ENCODE results near the gene ALOX15B.

ALOX15B gene

GRCh38 chr17:8015957-8016631 lies 22.8 kb upstream of the ALOX15B start:
- H3K36me3 Mint-ChIP-seq (ENCODE audit: low read depth) = no peaks in the 10 kb centered on the region
- peak overlapping the region; percentile 69 to 77 (median 70) for H3K4me3 Mint-ChIP-seq
- no peaks in the 10 kb centered on the region for H3K9me3 Mint-ChIP-seq
- TF ChIP-seq, protein P1, sequence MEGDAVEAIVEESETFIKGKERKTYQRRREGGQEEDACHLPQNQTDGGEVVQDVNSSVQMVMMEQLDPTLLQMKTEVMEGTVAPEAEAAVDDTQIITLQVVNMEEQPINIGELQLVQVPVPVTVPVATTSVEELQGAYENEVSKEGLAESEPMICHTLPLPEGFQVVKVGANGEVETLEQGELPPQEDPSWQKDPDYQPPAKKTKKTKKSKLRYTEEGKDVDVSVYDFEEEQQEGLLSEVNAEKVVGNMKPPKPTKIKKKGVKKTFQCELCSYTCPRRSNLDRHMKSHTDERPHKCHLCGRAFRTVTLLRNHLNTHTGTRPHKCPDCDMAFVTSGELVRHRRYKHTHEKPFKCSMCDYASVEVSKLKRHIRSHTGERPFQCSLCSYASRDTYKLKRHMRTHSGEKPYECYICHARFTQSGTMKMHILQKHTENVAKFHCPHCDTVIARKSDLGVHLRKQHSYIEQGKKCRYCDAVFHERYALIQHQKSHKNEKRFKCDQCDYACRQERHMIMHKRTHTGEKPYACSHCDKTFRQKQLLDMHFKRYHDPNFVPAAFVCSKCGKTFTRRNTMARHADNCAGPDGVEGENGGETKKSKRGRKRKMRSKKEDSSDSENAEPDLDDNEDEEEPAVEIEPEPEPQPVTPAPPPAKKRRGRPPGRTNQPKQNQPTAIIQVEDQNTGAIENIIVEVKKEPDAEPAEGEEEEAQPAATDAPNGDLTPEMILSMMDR (IDR thresholded peaks at IDR 0.05; ENCODE audit: unreplicated experiment in 3 of 3) = no peak
- H3K4me1 Mint-ChIP-seq = peaks cover 7% of the 10 kb centered on the region
- H3K27me3 Mint-ChIP-seq (ENCODE audit: low read depth) = peaks cover 30% of the 10 kb centered on the region
- peak overlapping the region in 1 of 3 experiments; percentile 65 for H3K27ac Mint-ChIP-seq

GRCh38 chr17:8016632-8017424 lies 22.0 kb upstream of the ALOX15B start:
- Mint-ChIP-seq H3K27me3 (ENCODE audit: low read depth) (peaks cover 29% of the 10 kb centered on the region), H3K4me1 (peaks cover 7% of the 10 kb centered on the region), H3K4me3 (peak overlapping the region; percentile 69 to 77 (median 70)), H3K27ac (peak overlapping the region in 1 of 3 experiments; percentile 65), H3K9me3 (no peaks in the 10 kb centered on the region), H3K36me3 (ENCODE audit: low read depth) (no peaks in the 10 kb centered on the region)
- TF ChIP-seq, protein P1 (IDR thresholded peaks at IDR 0.05; ENCODE audit: unreplicated experiment in 3 of 3) = peak; percentile 63 to 70 (median 65)

GRCh38 chr17:8018436-8018835 lies 20.4 kb upstream of the ALOX15B start:
- Mint-ChIP-seq H3K36me3 (ENCODE audit: low read depth) (no peaks in the 10 kb centered on the region), H3K4me3 (no peak overlapping the region), H3K9me3 (no peaks in the 10 kb centered on the region), H3K4me1 (peaks cover 7% of the 10 kb centered on the region), H3K27me3 (ENCODE audit: low read depth) (peaks cover 18% of the 10 kb centered on the region), H3K27ac (no peak overlapping the region)
- TF ChIP-seq, protein P1 (IDR thresholded peaks at IDR 0.05; ENCODE audit: unreplicated experiment in 3 of 3) = no peak

GRCh38 chr17:8019166-8019565 lies 19.7 kb upstream of the ALOX15B start:
- Mint-ChIP-seq H3K4me3 (no peak overlapping the region), H3K27me3 (ENCODE audit: low read depth) (peaks cover 16% of the 10 kb centered on the region), H3K36me3 (ENCODE audit: low read depth) (no peaks in the 10 kb centered on the region), H3K4me1 (peaks cover 7% of the 10 kb centered on the region), H3K27ac (no peak overlapping the region), H3K9me3 (no peaks in the 10 kb centered on the region)
- TF ChIP-seq, protein P1 (IDR thresholded peaks at IDR 0.05; ENCODE audit: unreplicated experiment in 3 of 3) = no peak

DNA sequence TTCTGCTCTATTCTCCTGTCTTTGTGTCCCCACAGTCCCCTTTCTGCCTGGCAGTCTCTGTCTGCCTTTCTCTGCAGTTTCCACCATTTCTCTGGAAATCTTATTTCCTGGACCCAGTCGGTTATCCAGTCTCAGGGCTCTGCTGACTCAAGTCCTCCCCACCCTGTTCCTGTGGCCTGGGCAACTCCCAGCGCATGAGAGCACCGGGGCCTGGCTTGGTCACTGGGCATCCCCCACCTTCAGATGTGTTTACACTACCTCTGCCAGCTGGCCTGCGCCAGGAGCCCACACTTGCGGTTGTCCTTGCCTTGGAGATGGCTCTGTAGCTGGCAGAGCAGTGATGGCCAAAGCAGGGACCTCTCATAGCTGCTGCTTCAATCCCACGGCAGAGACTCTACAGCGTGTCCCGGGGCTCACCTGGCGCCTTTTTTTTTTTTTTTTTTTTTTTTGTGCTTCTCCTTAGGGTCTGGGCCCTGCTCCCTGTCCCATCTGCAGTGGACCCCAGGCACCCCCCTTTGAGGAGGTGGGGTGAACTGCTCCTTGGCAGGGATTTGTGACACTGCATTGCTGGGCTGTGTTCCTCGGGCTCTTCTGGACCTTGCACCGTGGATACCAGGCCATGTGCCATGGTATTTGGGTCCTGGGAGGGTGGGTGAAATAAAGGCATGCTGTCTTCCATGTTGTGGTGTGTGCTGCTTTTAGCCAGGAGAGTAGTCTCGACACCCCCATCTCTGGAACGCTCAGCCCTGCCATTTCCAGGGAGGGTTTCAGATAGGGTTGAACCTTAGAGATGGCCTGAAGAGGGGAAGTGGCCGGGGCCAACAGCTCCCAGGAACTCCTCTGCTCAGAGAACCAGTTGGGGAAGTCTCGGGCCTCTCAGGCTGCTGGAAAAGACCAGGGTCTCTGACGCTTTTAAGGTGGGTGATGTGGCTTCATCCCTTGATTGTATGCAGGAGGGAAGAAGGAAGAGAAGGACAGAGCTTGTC lies 18.9 kb upstream of the ALOX15B start:
- Mint-ChIP-seq H3K9me3 (no peaks in the 10 kb centered on the region), H3K27ac (peak overlapping the region in 2 of 3 experiments; percentile 39 to 64), H3K4me1 (peaks cover 7% of the 10 kb centered on the region), H3K4me3 (no peak overlapping the region), H3K27me3 (ENCODE audit: low read depth) (peaks cover 17% of the 10 kb centered on the region), H3K36me3 (ENCODE audit: low read depth) (no peaks in the 10 kb centered on the region)
- TF ChIP-seq, protein P1 (IDR thresholded peaks at IDR 0.05; ENCODE audit: unreplicated experiment in 3 of 3) = no peak
